HG03064 (cell line): ENCODE data around the gene H2BK1.

Experiments used
- ATAC-seq: cut with Tn5 transposase; IDR thresholded peaks from one replicate; pipeline ENCODE4 v1.9.1; 2021; ENCODE audit warnings: low read depth; ENCODE audit not compliant: unreplicated experiment

H2BK1 gene

GRCh38 chr7:151232917-151233701, 22.8 kb upstream of the H2BK1 start:
- ATAC-seq: no peak

GRCh38 chr7:151232091-151232916, 22.0 kb upstream of the H2BK1 start, which contains the start of gene CHPF2:
TSS of gene CHPF2 (plus strand) at chr7:151232483. CDS start at chr7:151234012, 1,529 bp downstream.
- peak; percentile 96 for ATAC-seq

- ATAC-seq: no peak
Measured at GRCh38 chr7:151231080-151231479, 20.8 kb upstream of the H2BK1 start.

GRCh38 chr7:151229249-151229648, 19.0 kb upstream of the H2BK1 start:
- ATAC-seq: no peak

- ATAC-seq: no peak
Measured at GRCh38 chr7:151228024-151228866, 18.0 kb upstream of the H2BK1 start.

- ATAC-seq: peak; percentile 100
Measured at GRCh38 chr7:151226875-151227782, 16.8 kb upstream of the H2BK1 start, which contains the start of gene ABCF2. TSS of gene ABCF2 (minus strand) at chr7:151227205. CDS start at chr7:151226458, 747 bp downstream.

GRCh38 chr7:151226560-151226874, 16.2 kb upstream of the H2BK1 start:
- ATAC-seq: peak; percentile 8

GRCh38 chr7:151225948-151226510, 15.7 kb upstream of the H2BK1 start:
- no peak for ATAC-seq

- ATAC-seq: no peak
Measured at GRCh38 chr7:151223728-151224127, 13.4 kb upstream of the H2BK1 start.

- no peak for ATAC-seq
Measured at GRCh38 chr7:151218170-151218569, 7.9 kb upstream of the H2BK1 start.

- ATAC-seq: no peak
Measured at GRCh38 chr7:151215396-151215795, 5.1 kb upstream of the H2BK1 start.

GRCh38 chr7:151213826-151214225, 3.5 kb upstream of the H2BK1 start:
- ATAC-seq: no peak

- ATAC-seq: no peak
Measured at GRCh38 chr7:151212626-151213025, 2.3 kb upstream of the H2BK1 start.

GRCh38 chr7:151211155-151211772, 976 bp upstream of the H2BK1 start:
- ATAC-seq: no peak

GRCh38 chr7:151209588-151209987, 700 bp downstream of the H2BK1 start:
- no peak for ATAC-seq

- ATAC-seq: no peak
Measured at GRCh38 chr7:151208253-151208862, 1.9 kb downstream of the H2BK1 start.

GRCh38 chr7:151207804-151208203, 2.5 kb downstream of the H2BK1 start:
- ATAC-seq: no peak

- no peak for ATAC-seq
Measured at GRCh38 chr7:151207315-151207714, 3.0 kb downstream of the H2BK1 start.

GRCh38 chr7:151206914-151207313, 3.4 kb downstream of the H2BK1 start:
- no peak for ATAC-seq
